Tibial nerve (tissue), 3 donors: ENCODE data around the gene PHLPP1.

Source experiments
- EP300 ChIP-seq, 2 donors: sonication (generic); formaldehyde crosslinking; IDR thresholded peaks; one replicate each; pipeline ENCODE4 v1.6.1; 2017; ENCODE audit warnings: antibody characterized with exemption in 2 of 2, mild to moderate bottlenecking in 1 of 2
- POLR2A ChIP-seq, 2 donors: fragments of 450-650 bp; IDR thresholded peaks; one replicate each; pipeline ENCODE4 v1.6.1; 2017; ENCODE audit warnings: antibody characterized with exemption in 2 of 2, mild to moderate bottlenecking in 2 of 2, moderate library complexity in 2 of 2

GRCh38 chr18:62939433-62939832 lies 224.1 kb downstream of the PHLPP1 start:
- TF ChIP-seq POLR2A (IDR thresholded peaks at IDR 0.05) = no peak
- peak; percentile 53 to 59 for TF ChIP-seq EP300 (IDR thresholded peaks at IDR 0.05)
